ENCODE measurements around the gene SDC3.

The SDC3 gene

GRCh38 chr1:30928171-30928570 lies 19.6 kb upstream of the SDC3 start:
- TF ChIP-seq CTCF (IDR thresholded peaks at IDR 0.05; ENCODE audit: control insufficient read depth, extremely low read depth, insufficient read depth): no peak
- no peak overlapping the region for H3K4me3 ChIP-seq (ENCODE audit: low read depth, low read length)
- DNase-seq (ENCODE audit: low read depth): no peak

DNA sequence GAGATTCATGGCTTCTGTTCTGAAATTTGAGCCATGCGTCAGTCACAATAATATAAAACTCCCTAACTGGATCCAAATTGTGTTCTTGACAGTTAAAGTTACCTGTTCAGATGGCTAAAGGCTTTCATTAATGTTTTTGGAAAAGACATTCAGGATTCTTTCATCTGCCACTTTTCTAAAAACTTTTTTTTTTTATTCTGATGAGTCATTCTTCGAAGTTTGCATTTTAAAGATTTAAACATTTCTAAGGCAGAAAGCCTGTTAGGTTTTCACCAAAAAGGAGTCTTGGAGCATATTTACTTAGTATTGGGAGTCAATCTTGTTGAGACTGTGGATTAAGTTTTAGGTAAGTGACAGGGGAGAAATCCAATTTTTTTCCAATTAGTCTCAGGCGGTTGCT lies 18.9 kb upstream of the SDC3 start:
- no peak for DNase-seq (ENCODE audit: low read depth)
- TF ChIP-seq CTCF (IDR thresholded peaks at IDR 0.05; ENCODE audit: control insufficient read depth, extremely low read depth, insufficient read depth): no peak
- no peak overlapping the region for H3K4me3 ChIP-seq (ENCODE audit: low read depth, low read length)

DNA sequence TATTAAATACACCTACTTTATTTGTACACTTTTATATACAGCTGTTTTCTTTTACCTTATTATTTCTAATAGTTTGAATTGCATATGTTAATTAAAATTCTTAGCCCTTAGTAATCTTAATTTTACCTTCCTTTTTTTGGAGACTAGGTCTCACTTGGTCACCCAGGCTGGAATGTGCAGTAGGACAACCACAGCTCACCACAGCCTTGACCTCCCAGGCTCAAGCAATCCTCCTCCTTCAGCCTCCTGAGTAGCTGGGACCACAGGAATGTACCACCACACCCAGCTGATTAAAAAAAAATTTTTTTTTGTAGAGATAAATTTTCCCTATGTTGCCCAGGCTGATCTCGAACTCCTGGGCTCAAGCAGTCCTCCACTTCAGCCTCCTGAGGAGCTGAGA lies 15.0 kb upstream of the SDC3 start:
- TF ChIP-seq CTCF (IDR thresholded peaks at IDR 0.05; ENCODE audit: control insufficient read depth, extremely low read depth, insufficient read depth): no peak
- DNase-seq (ENCODE audit: low read depth): no peak
- H3K4me3 ChIP-seq (ENCODE audit: low read depth, low read length): no peak overlapping the region

GRCh38 chr1:30920827-30921226 lies 12.3 kb upstream of the SDC3 start:
- no peak for TF ChIP-seq CTCF (IDR thresholded peaks at IDR 0.05; ENCODE audit: control insufficient read depth, extremely low read depth, insufficient read depth)
- H3K4me3 ChIP-seq (ENCODE audit: low read depth, low read length): no peak overlapping the region
- no peak for DNase-seq (ENCODE audit: low read depth)

GRCh38 chr1:30919025-30919881 lies 10.7 kb upstream of the SDC3 start:
- DNase-seq (ENCODE audit: low read depth): no peak
- H3K4me3 ChIP-seq (ENCODE audit: low read depth, low read length): no peak overlapping the region
- no peak for TF ChIP-seq CTCF (IDR thresholded peaks at IDR 0.05; ENCODE audit: control insufficient read depth, extremely low read depth, insufficient read depth)

GRCh38 chr1:30916296-30916695 lies 7.7 kb upstream of the SDC3 start:
- no peak for TF ChIP-seq CTCF (IDR thresholded peaks at IDR 0.05; ENCODE audit: control insufficient read depth, extremely low read depth, insufficient read depth)
- no peak overlapping the region for H3K4me3 ChIP-seq (ENCODE audit: low read depth, low read length)
- no peak for DNase-seq (ENCODE audit: low read depth)
